Hematopoietic multipotent progenitor cell (in vitro differentiated cells): Measurements from ENCODE around the gene UBE2F. TPM values are rescaled to one million over a fixed set of nuclear protein-coding genes. Genes with fewer than 3 reads are reported as not detected.
"Not testable (repeated sequence)": the region's sequence is repeated elsewhere in the genome, so short reads cannot be mapped to it uniquely, and the experiment has no call there.

Experiments used
- DNase-seq, 3 donors: peaks; one replicate each; pipeline ENCODE4 v3.0.0-alpha.2; 2011 to 2015; ENCODE audit warnings: low read depth in 2 of 3, low spot score in 2 of 3
- total RNA-seq: library from RNA; depleted of rRNA; stranded (reverse); fragments of >200 nt; gene quantifications from one replicate; pipeline ENCODE4 v1.2.3, GENCODE V29; 2012

UBE2F gene
- total RNA-seq, 1 donor, result 28.5 TPM

- DNase-seq, result no peak
Observed at GRCh38 chr2:237977380-237977779, 10.6 kb downstream of the UBE2F start.

- DNase-seq, result no peak
Observed at GRCh38 chr2:237978058-237978712, 11.4 kb downstream of the UBE2F start.

- no peak for DNase-seq
Observed at GRCh38 chr2:237979331-237979730, 12.5 kb downstream of the UBE2F start.

- DNase-seq, result no peak
Observed at GRCh38 chr2:237980087-237980486, 13.3 kb downstream of the UBE2F start.

GRCh38 chr2:237980751-237981150 lies 13.9 kb downstream of the UBE2F start:
- peak in 1 of 3 donors; percentile 69 for DNase-seq

GRCh38 chr2:237981621-237982020 lies 14.8 kb downstream of the UBE2F start:
- not testable (repeated sequence) for DNase-seq

GRCh38 chr2:237982039-237982725 lies 15.4 kb downstream of the UBE2F start:
- DNase-seq, result no peak

GRCh38 chr2:237983922-237984321 lies 17.1 kb downstream of the UBE2F start:
- DNase-seq, result no peak

GRCh38 chr2:237987268-237987667 lies 20.5 kb downstream of the UBE2F start:
- no peak for DNase-seq

GRCh38 chr2:237993701-237994100 lies 26.9 kb downstream of the UBE2F start:
- DNase-seq, result no peak

- no peak for DNase-seq
Observed at GRCh38 chr2:237995036-237995435, 28.2 kb downstream of the UBE2F start.

GRCh38 chr2:237996021-237996593 lies 29.3 kb downstream of the UBE2F start:
- no peak for DNase-seq

GRCh38 chr2:237997521-237997920 lies 30.7 kb downstream of the UBE2F start:
- no peak for DNase-seq

- peak in 1 of 3 donors; percentile 75 for DNase-seq
Observed at GRCh38 chr2:237998530-237998929, 31.7 kb downstream of the UBE2F start.

GRCh38 chr2:238003234-238004031 lies 36.6 kb downstream of the UBE2F start:
- DNase-seq, result no peak

GRCh38 chr2:238004077-238004830 lies 37.4 kb downstream of the UBE2F start:
- no peak for DNase-seq

GRCh38 chr2:238005528-238005927 lies 38.7 kb downstream of the UBE2F start:
- no peak for DNase-seq

- DNase-seq, result peak in 1 of 3 donors; percentile 40
Observed at GRCh38 chr2:238006510-238006909, 39.7 kb downstream of the UBE2F start.

GRCh38 chr2:238007924-238008323 lies 41.1 kb downstream of the UBE2F start:
- no peak for DNase-seq

GRCh38 chr2:238009563-238009962 lies 42.7 kb downstream of the UBE2F start:
- DNase-seq, result no peak
